GM20000 (cell line): ENCODE measurements around the gene BMAL2.

Source experiments
- DNase-seq: peaks from one replicate; pipeline ENCODE4 v3.0.0; 2012; ENCODE audit warnings: low spot score
- CTCF ChIP-seq: IDR thresholded peaks from 2 replicates; pipeline ENCODE4 v1.5.1; 2012; ENCODE audit warnings: mild to moderate bottlenecking, control low read depth; ENCODE audit errors: extremely low read depth, missing control alignments

BMAL2 gene

DNA sequence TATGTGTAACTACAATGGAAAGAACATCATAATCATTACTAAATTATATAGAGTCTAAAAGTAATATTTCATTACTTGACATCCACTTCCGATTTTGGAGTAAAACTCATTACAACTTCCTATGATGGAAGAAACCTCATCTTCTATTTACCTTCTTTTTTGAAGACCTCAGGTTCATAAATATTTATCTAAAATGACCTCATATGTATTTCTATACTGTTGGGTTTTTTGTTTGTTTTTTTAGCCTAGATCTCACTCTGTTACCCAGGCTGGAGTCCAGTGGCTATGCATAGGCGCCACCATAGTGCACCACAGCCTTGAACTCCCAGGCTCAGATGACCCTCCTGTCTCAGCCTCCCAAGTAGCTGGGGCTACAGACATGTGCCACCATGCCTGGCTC is 39.9 kb upstream of the BMAL2 start:
- no peak for DNase-seq
- TF ChIP-seq CTCF, result no peak

DNA sequence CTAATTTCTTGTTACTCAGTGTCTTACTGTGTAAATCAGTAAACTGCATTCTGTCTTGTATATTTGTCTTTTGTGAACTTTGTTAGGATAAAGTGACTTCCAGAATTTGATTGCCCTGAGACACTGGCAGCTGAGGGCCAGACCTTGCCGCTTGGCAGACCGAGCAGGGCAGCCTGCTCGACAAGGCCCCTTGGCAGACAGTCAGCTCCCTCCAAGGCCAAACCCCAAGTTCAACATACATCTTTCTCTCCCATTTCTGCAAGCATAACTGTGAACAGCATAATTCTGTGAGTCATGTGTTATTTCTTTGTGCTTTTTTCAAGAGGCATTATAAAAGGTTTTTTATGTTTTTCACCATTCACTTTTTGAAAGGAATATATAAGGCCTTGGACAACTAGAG is 39.2 kb upstream of the BMAL2 start:
- no peak for DNase-seq
- no peak for TF ChIP-seq CTCF

- DNase-seq, result no peak
- TF ChIP-seq CTCF, result no peak
Measured at GRCh38 chr12:27296674-27297073, 36.0 kb upstream of the BMAL2 start.

- DNase-seq, result no peak
- no peak for TF ChIP-seq CTCF
Measured at GRCh38 chr12:27297566-27297965, 35.1 kb upstream of the BMAL2 start.

GRCh38 chr12:27299102-27299501 is 33.5 kb upstream of the BMAL2 start:
- DNase-seq, result no peak
- no peak for TF ChIP-seq CTCF

GRCh38 chr12:27300226-27300625 is 32.4 kb upstream of the BMAL2 start:
- DNase-seq, result no peak
- TF ChIP-seq CTCF, result no peak

DNA sequence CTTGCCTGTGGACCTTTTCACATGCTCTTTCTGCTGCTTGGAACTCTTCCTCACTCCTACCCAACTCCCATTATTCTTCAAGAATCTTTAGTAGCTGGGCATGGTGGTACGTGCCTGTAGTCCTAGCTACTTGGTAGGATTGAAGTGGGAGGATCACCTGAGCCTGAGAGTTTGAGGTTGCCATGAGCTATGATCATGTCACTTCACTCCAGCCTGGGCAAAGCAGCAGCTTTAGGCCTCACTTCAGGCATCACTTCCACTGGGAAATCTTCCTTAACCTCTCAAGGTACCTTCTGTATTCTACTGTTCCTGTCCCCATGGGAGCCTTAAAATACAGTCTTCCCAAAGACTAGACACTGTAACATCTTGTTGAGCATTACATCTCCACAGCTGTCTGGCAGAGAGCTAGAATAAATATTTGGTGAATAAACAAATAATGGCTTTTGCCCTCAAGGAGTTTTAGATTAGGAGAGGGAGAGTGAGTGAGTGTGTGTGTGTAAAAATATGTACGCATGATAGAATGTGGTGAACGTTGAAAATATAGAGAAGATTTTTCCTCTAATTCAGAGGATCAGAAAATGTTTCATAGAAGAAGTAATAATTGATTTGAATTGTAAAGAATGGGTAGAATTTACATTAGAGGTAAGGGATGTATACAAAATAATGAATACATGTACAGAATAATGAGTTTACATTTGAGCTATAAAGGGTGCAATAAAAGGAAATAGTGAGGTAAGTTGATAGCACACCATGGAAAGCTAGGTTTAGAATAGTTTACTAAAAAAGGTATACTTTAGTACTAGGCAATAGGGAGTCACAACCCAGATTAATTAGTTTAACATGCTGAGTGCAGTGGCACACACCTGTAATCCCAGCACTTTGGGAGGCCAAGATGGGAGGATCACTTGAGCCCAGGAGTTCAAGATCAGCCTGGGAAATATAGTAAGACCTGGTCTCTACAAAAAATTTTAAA is 29.2 kb upstream of the BMAL2 start:
- DNase-seq, result no peak
- no peak for TF ChIP-seq CTCF
